Myocyte (in vitro differentiated cells): ENCODE measurements around the gene B4GAT1. TPM values are rescaled to one million over a fixed set of nuclear protein-coding genes. Genes with fewer than 3 reads are reported as not detected.
"Not testable (repeated sequence)": the region's sequence is repeated elsewhere in the genome, so short reads cannot be mapped to it uniquely, and the experiment has no call there.

Source experiments
- DNase-seq: peaks from one replicate; pipeline ENCODE4 v3.0.0-alpha.2; 2012; ENCODE audit warnings: low read depth
- total RNA-seq: library from RNA; depleted of rRNA; stranded (reverse); fragments of >200 nt; gene quantifications from 2 replicates; pipeline ENCODE4 v1.2.3, GENCODE V29; 2014

B4GAT1 gene
- total RNA-seq, 1 donor from 2014 or later, result 69.3 TPM

GRCh38 chr11:66363805-66364535, 16.5 kb upstream of the B4GAT1 start:
- no peak for DNase-seq

- DNase-seq, result no peak
These were observed 15.8 kb upstream of the B4GAT1 start for GRCh38 chr11:66363187-66363601.

GRCh38 chr11:66362481-66363147, 15.2 kb upstream of the B4GAT1 start:
- no peak for DNase-seq

- DNase-seq, result peak; percentile 76
These were observed 14.1 kb upstream of the B4GAT1 start for GRCh38 chr11:66361502-66361941.

- no peak for DNase-seq
These were observed 13.1 kb upstream of the B4GAT1 start for GRCh38 chr11:66360406-66361073.

- DNase-seq, result no peak
These were observed 12.2 kb upstream of the B4GAT1 start for GRCh38 chr11:66359662-66360087.

- DNase-seq, result not testable (repeated sequence)
These were observed 3.3 kb upstream of the B4GAT1 start for GRCh38 chr11:66350560-66351235.

GRCh38 chr11:66349084-66349386, 1.6 kb upstream of the B4GAT1 start:
- DNase-seq, result no peak

GRCh38 chr11:66346476-66347424, 679 bp downstream of the B4GAT1 start:
- no peak for DNase-seq

GRCh38 chr11:66345316-66345649, 2.1 kb downstream of the B4GAT1 start:
- no peak for DNase-seq

GRCh38 chr11:66344550-66345315, 2.7 kb downstream of the B4GAT1 start, which contains the start of gene BRMS1:
BRMS1 (minus strand) TSS chr11:66345104; CDS start chr11:66342234, 2,870 bp downstream.
- DNase-seq, result peak; percentile 98

GRCh38 chr11:66343176-66343575, 4.3 kb downstream of the B4GAT1 start:
- no peak for DNase-seq

- DNase-seq, result no peak
These were observed 5.8 kb downstream of the B4GAT1 start for GRCh38 chr11:66341502-66342126.

- no peak for DNase-seq
These were observed 6.6 kb downstream of the B4GAT1 start for GRCh38 chr11:66340596-66341501.

- DNase-seq, result no peak
These were observed 7.5 kb downstream of the B4GAT1 start for GRCh38 chr11:66339686-66340483.

- DNase-seq, result no peak
These were observed 8.2 kb downstream of the B4GAT1 start for GRCh38 chr11:66339162-66339675.
